Ovary (tissue), 3 donors: ENCODE results near the gene KANSL1L.

Source experiments
- CTCF ChIP-seq, 3 donors: fragments of 450-650 bp in 2 of 3; fragments of 200-600 bp in 1 of 3; IDR thresholded peaks; one replicate each; pipeline versions ENCODE4 v1.5.1 to v1.8.0; 2016 to 2022; ENCODE audit warnings: antibody characterized with exemption in 3 of 3, mild to moderate bottlenecking in 1 of 3
- EP300 ChIP-seq: sonication (generic); formaldehyde crosslinking; IDR thresholded peaks from one replicate; pipeline ENCODE4 v1.6.1; 2017; ENCODE audit warnings: antibody characterized with exemption
- POLR2A ChIP-seq: fragments of 450-650 bp; IDR thresholded peaks from one replicate; pipeline ENCODE4 v1.6.1; 2017; ENCODE audit warnings: antibody characterized with exemption, mild to moderate bottlenecking, moderate library complexity
- donor health status: DM: no; HTN: no; CAD: no.

GRCh38 chr2:210099940-210100339 is 71.3 kb downstream of the KANSL1L start:
- TF ChIP-seq CTCF (IDR thresholded peaks at IDR 0.05) (no peak), POLR2A (no peak), EP300 (no peak)
